ELR (cell line): ENCODE results near the gene ZNF443.
"Not testable (repeated sequence)": the region's sequence is repeated elsewhere in the genome, so short reads cannot be mapped to it uniquely, and the experiment has no call there.

ENCODE experiments used
- DNase-seq: peaks from one replicate; pipeline ENCODE4 v3.0.0-alpha.2; 2015; ENCODE audit warnings: low read depth

The ZNF443 gene

GRCh38 chr19:12417273-12417672, 23.5 kb downstream of the ZNF443 start:
- DNase-seq = not testable (repeated sequence)

- DNase-seq = no peak
Observed at GRCh38 chr19:12411893-12412292, 28.9 kb downstream of the ZNF443 start.

GRCh38 chr19:12400633-12401502, 40.0 kb downstream of the ZNF443 start, which contains the start of gene ZNF799:
ZNF799 (minus strand) TSS chr19:12401271; CDS start chr19:12401070, 201 bp downstream.
- DNase-seq = peak; percentile 97

- DNase-seq = peak; percentile 51
Observed at GRCh38 chr19:12399901-12400632, 40.8 kb downstream of the ZNF443 start.

- DNase-seq = not testable (repeated sequence)
Observed at GRCh38 chr19:12391148-12391547, 49.7 kb downstream of the ZNF443 start.

GRCh38 chr19:12386365-12386764, 54.5 kb downstream of the ZNF443 start:
- DNase-seq = not testable (repeated sequence)

GRCh38 chr19:12380444-12380737, 60.4 kb downstream of the ZNF443 start:
- DNase-seq = no peak

- no peak for DNase-seq
Observed at GRCh38 chr19:12379732-12380443, 60.9 kb downstream of the ZNF443 start.
